Left kidney (tissue), 8 donors: ENCODE measurements around the gene APOL3. TPM values are rescaled to one million over a fixed set of nuclear protein-coding genes. Genes with fewer than 3 reads are reported as not detected.
"Not testable (repeated sequence)": the region's sequence is repeated elsewhere in the genome, so short reads cannot be mapped to it uniquely, and the experiment has no call there.

ENCODE experiments used
- DNase-seq: peaks from one replicate; pipeline ENCODE4 v3.0.0-alpha.2; 2013
- long read RNA-seq, 8 donors: transcript quantifications; one replicate each; lab custom pipeline, GENCODE V29; 2026
- polyA plus RNA-seq: library from polyadenylated mRNA; unstranded; fragments of 120-200 nt; gene quantifications from one replicate; pipeline ENCODE4 v1.2.1, GENCODE V29; 2013; ENCODE audit not compliant: insufficient read length

APOL3 gene, protein sequence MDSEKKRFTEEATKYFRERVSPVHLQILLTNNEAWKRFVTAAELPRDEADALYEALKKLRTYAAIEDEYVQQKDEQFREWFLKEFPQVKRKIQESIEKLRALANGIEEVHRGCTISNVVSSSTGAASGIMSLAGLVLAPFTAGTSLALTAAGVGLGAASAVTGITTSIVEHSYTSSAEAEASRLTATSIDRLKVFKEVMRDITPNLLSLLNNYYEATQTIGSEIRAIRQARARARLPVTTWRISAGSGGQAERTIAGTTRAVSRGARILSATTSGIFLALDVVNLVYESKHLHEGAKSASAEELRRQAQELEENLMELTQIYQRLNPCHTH
- 15.7 TPM for polyA plus RNA-seq
- long read RNA-seq, donor 1, partial matches to known transcripts, result 0 of 3 reads
- long read RNA-seq, donor 1, other reads (novel, unspliced or antisense), result 0 of 3 reads
- long read RNA-seq, donor 2, partial matches to known transcripts, result 0 of 2 reads
- long read RNA-seq, donor 2, other reads (novel, unspliced or antisense), result 0 of 2 reads
- long read RNA-seq, donor 3, result 0 reads
- long read RNA-seq, donor 4, partial matches to known transcripts, result 0 of 1 reads
- long read RNA-seq, donor 4, other reads (novel, unspliced or antisense), result 0 of 1 reads
- long read RNA-seq, donor 5, result 0 reads
- long read RNA-seq, donor 6, result 0 reads
- long read RNA-seq, donor 7, partial matches to known transcripts, result 0 of 3 reads
- long read RNA-seq, donor 7, other reads (novel, unspliced or antisense), result 0 of 3 reads
- long read RNA-seq, donor 8, result 0 reads

- DNase-seq, result no peak
These were observed at the start of gene APOL3 for GRCh38 chr22:36160499-36160942. Gene APOL3, minus strand, starts transcription at chr22:36160755. Its CDS starts 11,700 bp downstream, at chr22:36149055.

DNA sequence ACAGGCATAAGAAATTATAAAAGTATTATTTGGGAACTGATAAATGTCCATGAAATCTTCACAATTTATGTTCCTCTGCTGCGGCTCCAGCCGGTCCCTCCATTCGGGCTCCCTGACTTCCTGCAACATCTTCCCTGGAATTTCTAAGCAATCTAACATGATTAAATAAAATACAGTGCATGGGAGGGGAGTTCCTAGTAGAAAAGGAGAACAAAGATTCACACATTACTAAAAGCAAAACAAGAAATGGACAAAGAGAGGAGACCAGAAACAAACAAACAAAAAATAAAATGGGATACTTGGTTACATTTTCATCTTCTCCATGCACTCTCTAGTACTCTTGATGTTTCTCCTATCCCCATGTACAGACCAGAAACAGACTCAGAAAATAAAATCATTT lies 49.7 kb upstream of the APOL3 start:
- DNase-seq, result no peak

GRCh38 chr22:36209488-36209908 lies 48.9 kb upstream of the APOL3 start:
- DNase-seq, result not testable (repeated sequence)

- DNase-seq, result no peak
These were observed 48.4 kb upstream of the APOL3 start for GRCh38 chr22:36208914-36209313.

GRCh38 chr22:36208162-36208765 lies 47.7 kb upstream of the APOL3 start:
- DNase-seq, result no peak

GRCh38 chr22:36206255-36206654 lies 45.7 kb upstream of the APOL3 start:
- no peak for DNase-seq

DNA sequence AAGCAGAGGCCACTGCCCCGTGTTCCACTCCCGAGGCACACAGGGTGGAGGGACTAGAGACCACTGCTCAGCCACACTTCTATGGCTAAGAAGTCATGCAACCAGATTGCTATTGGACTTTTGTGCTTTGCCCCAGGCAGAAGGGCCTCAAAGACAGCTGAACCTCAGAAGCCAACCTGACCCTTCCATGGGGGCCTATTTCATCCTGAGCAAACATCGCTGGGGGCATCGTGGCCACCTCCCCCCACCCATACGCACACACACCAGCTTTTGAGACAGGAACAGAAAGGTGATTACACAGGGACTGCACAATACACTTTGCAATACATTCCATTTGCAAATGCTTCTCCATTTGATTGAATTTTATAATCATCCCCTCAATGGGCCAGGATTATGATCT lies 45.0 kb upstream of the APOL3 start:
- not testable (repeated sequence) for DNase-seq

DNA sequence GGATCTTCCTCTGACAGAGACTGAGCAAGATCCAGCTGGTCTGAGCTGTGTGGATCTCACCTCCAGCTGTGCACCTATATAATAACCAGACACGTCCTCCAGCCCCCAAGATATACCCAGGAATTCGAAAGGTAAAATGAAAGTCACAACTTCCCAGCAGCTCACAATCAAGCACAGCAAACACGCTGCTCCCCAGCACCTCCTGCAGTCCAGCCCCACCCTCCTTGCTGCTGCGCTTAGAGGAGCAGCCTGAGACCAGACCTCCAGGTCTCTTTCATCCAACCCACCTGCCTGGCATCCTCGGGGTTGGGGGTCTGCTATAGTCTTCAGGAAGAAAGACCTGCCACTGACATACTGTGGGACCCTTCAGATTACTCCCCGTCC lies 44.1 kb upstream of the APOL3 start:
- no peak for DNase-seq

GRCh38 chr22:36204001-36204631 lies 43.6 kb upstream of the APOL3 start:
- no peak for DNase-seq

DNA sequence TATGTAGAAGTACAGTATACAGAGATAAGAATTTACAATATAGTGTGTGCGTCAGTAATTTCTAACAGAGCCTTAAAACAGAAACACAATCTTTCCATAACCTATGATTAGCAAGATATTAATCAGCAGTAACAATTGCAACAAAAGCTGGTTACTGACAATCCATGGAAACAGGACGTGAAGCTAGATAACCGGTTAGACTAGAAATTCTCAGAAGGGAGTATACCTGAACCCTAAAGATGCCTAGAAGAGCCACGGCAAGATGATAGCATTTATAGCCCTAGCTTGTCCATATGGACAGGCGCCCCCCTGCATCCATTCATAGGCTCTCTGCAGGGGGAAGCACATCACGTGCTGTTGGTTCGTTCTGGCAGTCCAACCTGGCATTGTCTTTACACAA lies 42.9 kb upstream of the APOL3 start:
- not testable (repeated sequence) for DNase-seq

GRCh38 chr22:36202906-36203305 lies 42.4 kb upstream of the APOL3 start:
- DNase-seq, result not testable (repeated sequence)

DNA sequence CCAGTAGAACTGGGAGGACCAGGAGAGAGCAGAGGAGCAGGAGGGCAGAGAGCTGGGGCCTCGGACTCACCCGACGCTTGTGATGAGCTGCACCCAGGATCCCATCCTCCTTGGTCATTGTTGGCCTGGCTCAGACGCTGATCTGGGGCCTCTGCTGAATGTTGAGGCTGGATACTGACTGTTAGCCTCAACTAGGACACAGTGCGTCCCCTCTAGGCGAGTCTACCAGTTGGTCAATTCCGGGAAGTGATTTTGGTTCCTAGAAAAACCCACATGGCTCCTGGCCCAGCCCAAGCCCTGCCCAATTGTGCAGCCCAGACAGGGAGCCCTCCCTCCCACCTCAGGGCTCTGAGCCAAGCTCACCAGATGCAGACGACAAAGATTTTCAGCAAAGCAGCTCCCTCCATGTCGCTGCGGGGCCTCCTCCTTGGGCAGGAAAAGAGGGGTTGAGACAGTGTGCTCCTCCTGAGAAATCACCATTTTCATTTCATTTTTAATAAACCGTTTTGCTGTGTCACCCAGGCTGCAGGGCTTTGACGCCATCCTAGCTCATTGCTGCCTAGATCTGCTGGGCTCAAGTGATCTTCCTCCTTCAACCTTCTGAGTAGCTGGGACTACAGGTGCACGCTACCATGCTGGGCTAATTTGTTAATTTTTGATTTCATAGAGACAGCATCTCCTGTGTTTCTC lies 41.2 kb upstream of the APOL3 start, which contains the start of gene APOL4:
Gene APOL4, minus strand, starts transcription at position 180 of the 690 bp plus-strand sequence. Its CDS starts 75 bp downstream, at position 105.
- no peak for DNase-seq

- DNase-seq, result not testable (repeated sequence)
These were observed 40.5 kb upstream of the APOL3 start for GRCh38 chr22:36201025-36201424.

DNA sequence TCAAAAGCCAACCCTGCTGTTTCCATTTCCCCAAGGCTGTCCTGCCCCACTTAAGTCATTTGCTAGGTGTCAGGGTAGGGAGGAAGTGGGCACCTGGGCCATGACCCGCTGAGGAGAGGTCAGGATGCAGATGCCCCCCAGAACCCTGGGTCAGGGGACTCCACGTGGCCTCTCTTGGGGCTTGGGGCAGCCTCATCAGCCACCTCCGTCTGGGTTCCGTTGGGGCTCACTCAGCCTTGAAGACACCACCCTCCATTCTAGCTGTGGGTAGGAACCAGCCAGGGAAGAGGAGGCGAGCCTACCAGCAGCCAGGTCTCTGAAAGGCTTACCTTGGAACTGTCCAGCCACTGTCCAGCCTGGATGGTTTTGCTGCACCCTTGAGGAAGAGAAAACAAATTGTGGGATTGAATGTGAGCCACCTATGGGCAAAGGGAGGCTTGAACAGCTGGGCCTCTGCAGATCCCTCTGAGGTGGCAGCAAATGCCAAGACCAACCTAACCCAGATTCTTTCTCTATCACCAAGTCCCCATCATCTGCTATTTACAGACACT lies 38.5 kb upstream of the APOL3 start:
- no peak for DNase-seq

DNA sequence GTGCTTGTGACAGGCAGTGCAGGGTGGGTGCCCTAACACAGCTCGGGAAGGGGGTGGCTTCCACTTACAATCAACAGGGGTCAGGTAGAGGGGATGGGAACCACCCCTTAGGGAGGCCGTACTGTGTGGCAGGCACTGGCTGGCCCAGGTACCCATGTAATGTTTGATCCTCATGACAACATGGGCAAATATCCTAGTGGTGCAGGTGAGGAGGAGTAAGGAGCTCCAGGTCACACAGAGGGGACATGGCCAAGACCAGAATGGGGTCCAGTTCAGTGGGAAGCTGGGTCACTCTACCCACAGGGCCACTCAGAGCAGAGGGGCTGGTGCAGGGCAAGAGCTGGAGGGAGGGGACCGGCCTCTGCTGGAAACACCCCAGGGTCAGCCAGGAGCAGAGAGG lies 38.0 kb upstream of the APOL3 start:
- DNase-seq, result no peak

DNA sequence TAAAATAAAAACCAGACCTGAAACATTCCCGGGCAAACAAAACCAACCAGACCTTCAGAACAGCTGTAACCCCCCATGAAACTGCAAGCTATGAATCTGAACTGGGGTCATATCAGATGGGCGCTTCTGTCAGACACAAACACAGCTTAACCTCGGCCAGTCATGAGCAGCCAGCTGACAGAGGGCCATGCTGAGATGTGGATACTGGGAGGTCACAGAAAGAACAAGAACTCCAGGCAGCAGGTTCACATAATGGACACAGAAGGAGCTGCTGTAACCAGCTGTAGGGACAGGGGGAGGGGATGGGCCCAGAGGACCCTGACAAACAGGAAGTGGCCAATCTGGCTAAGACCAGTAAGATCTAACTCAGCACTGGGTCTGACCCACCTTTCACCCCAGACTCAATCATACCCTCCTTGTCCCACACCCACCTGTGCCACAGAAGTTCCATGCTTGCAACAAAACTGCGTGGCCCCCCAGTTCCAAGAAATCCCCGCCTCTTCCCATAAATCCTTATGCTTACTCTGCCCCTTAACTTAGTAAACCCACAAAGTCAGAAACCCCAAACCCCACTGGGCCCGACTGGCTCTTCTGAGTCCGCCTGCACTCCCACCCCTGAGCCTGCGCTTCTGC lies 37.1 kb upstream of the APOL3 start:
- DNase-seq, result no peak

DNA sequence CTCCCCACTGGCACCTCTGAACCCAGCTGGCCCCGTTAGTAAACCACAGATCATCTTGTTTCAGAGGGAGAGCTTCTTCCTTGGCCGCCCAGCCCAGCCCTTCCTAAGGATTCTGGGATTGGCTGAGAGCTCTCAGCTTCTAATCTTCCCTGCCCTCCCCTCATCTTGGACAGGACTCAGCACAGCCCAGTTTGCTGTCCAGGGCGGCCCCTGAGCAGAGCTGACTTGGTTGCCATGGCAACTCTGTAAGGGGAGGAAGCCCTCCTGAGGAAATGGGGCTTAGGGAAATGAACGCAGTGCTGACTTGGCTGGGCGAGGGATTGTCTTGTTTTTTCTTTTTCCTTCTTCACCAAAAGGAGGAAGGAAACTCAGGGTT lies 36.5 kb upstream of the APOL3 start:
- no peak for DNase-seq

DNA sequence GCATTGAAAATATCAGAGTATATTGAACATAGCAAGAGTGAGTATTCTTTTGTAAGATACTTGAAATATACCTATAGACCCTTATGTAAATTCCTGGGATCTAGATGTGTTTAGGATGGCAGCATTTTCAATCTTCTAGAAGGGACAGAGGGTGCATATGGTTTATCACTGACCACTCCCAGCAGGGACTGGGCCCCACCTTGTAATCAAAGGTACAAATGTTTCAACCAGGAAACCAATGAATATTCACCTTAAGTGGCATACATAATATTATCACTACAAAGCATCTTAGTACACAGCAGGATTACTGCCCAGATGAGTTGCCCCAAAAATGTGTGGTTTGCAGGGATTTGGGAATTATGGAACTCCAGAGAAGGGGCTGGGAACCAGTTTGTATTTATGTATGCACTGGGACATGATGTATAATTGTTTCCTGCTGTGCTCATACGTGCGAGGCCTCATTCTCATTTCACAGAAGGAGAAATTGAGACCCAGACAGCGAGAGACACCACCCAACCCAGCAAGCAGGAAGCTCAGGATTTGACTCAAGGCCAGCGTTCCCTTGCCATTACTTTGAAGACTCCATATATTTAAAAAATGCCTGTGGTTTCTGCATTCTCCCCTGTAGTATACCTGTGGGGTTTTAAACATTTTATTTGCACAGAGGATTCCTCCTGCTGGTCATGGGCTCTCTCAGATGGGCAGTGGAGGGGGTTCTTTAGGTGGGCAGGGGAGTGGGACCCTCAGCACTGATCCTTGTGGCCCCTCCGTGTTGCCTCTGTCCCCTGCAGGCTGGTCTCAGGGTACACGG lies 35.9 kb upstream of the APOL3 start:
- no peak for DNase-seq

DNA sequence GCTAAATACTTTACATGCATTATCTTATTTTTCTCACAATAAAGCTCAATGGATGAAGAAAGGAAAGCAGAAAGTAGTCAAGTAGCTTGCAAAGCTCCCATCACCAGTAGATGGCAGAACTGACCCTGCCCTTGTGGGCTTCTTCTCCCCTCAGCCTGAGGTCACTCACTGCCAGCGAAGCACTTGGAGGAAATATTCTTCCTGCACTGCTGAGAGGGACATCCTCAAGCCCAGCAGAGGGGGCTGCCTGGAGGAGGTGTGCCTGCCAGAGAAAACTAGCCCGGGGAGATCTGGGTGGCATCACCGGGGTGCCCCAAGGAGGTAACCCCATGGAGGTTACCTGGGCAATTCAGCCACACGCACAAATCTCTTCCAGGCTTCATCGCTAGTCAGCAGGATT lies 34.4 kb upstream of the APOL3 start:
- DNase-seq, result peak; percentile 40

DNA sequence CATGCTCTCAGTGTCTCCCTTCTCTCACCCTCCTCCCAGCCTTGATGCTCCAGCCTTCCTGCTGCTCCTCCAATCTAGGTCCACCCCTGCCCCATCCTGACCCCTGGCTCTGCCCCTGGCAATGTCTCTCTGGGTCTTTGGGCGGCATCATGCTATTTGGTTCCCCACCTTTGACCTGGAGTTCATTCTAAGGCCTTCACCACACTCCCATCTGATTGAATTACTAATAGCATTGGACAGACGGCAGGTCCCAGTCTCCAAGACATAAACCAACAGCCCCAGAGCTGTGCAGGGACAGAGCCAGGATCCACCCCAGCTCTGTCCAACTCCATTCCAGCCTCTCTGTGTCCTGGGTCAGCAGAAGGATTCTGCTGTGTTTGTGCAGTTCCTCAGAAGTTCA lies 33.8 kb upstream of the APOL3 start:
- no peak for DNase-seq
